Glomerular visceral epithelial cell (primary cell): ENCODE results near the gene GAGE10.
"Not testable (repeated sequence)": the region's sequence is repeated elsewhere in the genome, so short reads cannot be mapped to it uniquely, and the experiment has no call there.

Experiments used
- DNase-seq: peaks from one replicate; pipeline ENCODE4 v3.0.0-alpha.2; 2016; ENCODE audit errors: extremely low spot score

Gene GAGE10

DNA sequence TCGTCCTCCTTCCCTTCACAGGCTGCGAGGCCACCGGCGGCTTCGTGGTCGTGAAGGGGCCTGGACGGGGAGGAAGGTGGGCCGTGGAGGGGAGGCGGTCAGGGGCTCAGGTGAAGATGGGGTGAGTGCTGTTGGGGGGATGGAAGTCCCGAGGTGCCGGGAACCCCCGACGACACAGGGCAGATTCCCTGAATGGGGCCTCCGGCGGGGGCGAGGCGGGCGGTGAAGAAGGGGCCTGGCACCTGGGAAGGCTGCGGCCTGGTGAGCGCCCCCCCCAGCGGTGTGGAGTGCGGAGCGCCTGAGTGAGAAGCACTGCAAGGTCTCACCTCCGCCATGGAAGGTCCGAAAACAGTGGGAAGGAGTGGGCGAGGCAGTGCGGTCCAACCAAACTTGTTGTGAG lies 18.8 kb downstream of the GAGE10 start:
- not testable (repeated sequence) for DNase-seq

DNA sequence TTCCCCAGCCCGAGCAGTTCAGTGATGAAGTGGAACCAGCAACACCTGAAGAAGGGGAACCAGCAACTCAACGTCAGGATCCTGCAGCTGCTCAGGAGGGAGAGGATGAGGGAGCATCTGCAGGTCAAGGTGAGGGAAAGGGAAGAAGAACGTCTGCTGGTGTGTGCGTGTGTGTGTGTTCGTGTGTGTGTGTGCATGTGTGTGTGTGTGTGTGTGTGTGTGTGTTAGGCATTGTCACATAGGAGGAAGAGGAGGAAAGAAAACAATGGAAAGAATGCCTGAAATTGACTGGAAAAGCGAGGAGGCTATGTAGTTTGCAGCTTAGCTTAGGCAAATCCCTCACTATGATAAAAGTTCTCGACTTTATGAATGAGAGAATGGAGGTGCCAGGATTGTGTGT lies 20.3 kb downstream of the GAGE10 start:
- not testable (repeated sequence) for DNase-seq

DNA sequence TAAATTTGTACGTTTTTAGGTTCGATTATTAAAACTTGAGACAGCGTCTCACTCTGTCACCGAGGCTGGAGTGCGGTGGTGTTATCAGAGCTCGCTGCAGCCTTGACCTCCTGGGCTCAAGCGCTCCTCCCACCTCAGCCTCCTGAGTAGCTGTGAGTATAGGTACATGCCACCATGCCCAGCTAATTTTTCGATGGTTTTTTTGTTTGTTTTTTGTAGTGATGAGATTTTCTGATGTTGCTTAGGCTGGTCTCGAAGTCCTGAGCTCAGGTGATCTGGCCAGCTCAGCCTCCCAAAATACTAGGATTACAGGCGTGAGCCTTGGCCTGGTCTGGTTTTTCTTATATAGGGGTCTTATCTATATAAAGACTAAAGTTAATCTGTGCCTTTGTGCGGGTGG lies 27.0 kb downstream of the GAGE10 start:
- DNase-seq = not testable (repeated sequence)

DNA sequence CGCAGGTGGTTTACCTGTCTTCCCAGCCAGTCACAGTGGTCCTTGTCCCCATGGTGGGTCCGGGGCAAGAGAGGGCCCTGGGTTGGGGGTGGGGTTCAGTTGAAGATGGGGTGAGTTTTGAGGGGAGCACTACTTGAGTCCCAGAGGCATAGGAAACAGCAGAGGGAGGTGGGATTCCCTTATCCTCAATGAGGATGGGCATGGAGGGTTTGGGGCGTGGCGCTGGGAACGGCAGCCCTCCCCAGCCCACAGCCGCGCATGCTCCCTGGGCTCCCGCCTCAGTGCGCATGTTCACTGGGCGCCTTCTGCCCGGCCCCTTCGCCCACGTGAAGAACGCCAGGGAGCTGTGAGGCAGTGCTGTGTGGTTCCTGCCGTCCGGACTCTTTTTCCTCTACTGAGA lies 27.8 kb downstream of the GAGE10 start, which contains the start of gene GAGE13:
Gene GAGE13, plus strand, starts transcription at position 301 of the 400 bp plus-strand sequence. CDS start 1,156 bp downstream, outside the sequence.
- DNase-seq = not testable (repeated sequence)

DNA sequence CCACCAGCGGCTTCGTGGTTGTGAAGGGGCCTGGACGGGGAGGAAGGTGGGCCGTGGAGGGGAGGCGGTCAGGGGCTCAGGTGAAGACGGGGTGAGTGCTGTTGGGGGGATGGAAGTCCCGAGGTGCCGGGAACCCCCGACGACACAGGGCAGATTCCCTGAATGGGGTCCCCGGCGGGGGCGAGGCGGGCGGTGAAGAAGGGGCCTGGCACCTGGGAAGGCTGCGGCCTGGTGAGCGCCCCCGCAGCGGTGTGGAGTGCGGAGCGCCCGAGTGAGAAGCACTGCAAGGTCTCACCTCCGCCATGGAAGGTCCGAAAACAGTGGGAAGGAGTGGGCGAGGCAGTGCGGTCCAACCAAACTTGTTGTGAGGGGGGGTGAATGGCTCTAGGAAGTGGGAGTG lies 28.4 kb downstream of the GAGE10 start:
- DNase-seq = not testable (repeated sequence)

DNA sequence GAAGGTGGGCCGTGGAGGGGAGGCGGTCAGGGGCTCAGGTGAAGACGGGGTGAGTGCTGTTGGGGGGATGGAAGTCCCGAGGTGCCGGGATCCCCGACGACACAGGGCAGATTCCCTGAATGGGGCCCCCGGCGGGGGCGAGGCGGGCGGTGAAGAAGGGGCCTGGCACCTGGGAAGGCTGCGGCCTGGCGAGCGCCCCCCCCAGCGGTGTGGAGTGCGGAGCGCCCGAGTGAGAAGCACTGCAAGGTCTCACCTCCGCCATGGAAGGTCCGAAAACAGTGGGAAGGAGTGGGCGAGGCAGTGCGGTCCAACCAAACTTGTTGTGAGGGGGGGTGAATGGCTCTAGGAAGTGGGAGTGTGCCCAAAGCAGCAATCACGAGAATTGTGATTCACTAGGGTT lies 38.0 kb downstream of the GAGE10 start:
- DNase-seq = not testable (repeated sequence)

DNA sequence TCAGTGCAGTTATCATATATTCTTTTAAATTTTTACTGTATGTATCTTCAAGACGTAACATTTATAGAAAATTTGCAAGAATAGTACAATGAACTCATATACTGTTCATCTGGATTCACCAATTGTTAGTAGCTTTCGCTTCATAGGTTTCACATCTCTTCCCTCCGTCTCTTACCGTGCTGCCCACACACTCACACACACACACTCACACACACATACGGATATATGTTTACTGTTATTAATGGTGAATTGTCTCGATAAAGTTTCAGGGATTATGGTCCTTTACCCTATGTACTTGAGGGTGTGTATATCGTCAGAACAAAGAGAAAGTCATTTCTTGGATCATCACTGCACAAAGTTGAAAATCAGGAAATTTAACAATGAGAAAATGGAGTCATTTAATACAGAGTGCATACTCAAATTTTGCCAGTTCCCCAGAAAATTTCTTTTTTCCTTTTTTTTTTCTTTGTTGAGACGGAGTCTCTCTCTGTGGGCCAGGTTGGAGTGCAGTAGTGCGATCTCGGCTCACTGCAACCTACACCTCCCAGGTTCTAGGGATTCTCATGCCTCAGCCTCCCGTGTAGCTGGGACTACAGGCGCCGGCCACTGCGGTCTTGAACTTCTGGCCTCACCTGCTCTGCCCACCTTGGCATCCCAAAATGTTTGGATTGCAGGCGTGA lies 41.2 kb downstream of the GAGE10 start:
- not testable (repeated sequence) for DNase-seq

DNA sequence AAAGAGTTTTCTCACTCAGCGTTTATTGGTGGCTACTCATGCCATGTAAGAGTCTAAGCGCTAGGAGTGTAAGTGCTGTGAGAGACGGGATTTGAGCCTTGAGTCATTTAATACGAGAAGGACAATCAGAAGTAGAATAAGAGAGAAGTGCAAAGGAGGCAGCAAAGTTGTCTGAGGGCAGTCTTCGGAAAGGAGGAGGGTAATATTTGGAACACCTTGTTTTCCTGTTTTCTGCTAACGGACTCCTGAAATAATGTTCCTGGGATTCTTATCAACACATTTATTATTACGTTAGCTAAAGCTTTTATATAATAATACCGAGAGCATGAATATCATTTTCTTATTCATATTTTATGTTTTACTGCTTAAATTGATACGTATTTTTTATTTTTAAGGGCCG lies 42.0 kb downstream of the GAGE10 start:
- not testable (repeated sequence) for DNase-seq

DNA sequence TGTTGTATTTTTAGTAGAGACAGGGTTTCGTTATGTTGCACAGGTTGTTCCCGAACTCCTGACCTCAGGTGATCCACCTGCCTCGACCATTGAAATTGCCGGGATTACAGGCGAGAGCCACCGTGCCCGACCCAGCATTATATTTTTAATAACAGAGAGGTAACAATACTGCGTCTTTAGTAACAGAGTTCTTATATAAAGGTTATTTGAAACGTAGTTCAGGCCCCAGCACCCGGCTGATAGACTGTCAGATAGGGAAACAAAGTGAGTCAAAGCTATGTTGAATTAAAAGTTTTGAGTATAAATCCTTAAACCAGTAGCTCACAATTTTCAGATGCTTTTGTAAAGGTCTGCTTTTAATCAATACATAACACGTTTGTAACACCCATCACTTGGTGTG lies 42.7 kb downstream of the GAGE10 start:
- peak; percentile 14 for DNase-seq
